GM19372 (cell line): ENCODE measurements around the gene FOSL2.

Experiments
- ATAC-seq: cut with Tn5 transposase; IDR thresholded peaks from one replicate; pipeline ENCODE4 v1.9.1; 2021; ENCODE audit warnings: mild to moderate bottlenecking, low read depth, moderate library complexity; ENCODE audit not compliant: unreplicated experiment

The FOSL2 gene

DNA sequence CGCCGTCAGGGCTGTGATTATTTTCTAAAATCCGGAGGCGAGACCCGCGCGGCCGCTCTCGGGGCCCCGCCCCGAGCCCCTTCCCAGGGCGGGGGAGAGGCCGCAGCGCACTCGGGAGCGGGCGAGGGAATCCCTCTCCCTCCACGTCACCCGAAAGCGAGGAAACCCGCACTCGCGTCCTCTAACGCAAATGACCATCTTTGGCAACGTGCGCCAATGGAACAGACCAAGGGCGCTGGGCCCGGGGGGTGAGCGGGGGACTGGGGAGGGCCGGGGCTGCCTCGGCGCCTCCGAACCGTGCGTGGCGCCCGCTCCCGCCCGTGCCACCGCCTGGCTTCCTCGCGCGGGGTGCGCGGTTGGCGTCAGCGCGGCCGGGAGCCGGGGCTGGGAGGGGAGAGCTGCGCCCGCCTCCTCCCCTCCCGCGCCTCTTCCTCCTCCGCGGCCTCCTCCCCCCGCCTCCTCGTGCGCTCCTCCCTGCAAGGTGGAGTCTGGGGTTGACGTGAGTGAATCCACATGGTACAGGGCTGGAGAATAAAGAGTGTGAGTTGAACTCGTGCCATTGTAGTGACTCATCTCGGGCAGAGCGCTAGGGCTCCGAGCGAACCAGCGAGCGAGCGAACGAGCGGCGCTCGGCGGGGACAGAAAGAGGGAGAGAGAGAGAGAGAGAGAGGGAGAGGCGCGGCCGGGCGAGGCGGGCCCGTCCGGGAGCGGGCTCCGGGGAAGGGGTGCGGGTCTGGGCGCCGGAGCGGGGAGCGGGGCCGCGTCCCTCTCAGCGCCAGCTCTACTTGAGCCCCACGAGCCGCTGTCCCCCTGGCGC, at the start of gene FOSL2:
Gene FOSL2, plus strand, starts transcription at position 562 of the 817 bp plus-strand sequence. CDS start 863 bp downstream, outside the sequence.
- peak; percentile 72 for ATAC-seq

DNA sequence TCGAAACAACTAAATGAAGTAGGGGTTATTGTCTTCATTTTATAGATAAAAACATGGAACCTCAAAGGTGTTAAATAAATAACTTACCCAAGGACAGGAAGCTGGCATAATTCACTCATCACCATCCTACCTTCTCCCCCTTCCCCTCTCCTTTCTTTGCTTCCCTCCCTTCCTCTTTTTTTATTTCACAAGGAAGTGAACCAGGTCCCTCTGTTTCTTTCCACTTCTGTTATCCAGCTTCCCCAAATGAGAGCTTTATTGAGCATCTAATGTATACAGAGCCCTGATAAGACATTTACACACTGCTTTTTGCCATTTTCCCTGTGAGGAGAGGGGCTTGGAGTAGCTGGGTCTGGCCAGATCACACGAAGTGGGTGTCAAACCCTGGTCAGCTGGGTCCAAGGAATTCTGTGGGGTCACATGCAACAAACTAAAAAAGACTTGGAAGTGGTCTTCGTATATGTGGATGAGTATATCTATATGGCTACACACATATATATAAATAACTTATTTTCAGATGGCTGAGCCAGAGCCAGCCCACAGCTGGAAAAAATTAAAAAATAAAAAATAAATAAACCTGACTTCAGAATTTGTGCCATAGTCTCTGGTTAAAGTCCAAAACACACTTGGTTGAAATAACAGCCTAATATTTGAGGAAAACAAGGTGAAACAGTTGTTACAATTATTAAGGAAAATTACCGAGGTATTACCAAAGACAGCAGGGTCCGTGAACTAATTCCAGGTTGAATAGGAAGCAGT, 49.3 kb upstream of the FOSL2 start:
- no peak for ATAC-seq

GRCh38 chr2:28343971-28344715, 48.5 kb upstream of the FOSL2 start:
- ATAC-seq = no peak

GRCh38 chr2:28344756-28345373, 47.8 kb upstream of the FOSL2 start:
- ATAC-seq = no peak

DNA sequence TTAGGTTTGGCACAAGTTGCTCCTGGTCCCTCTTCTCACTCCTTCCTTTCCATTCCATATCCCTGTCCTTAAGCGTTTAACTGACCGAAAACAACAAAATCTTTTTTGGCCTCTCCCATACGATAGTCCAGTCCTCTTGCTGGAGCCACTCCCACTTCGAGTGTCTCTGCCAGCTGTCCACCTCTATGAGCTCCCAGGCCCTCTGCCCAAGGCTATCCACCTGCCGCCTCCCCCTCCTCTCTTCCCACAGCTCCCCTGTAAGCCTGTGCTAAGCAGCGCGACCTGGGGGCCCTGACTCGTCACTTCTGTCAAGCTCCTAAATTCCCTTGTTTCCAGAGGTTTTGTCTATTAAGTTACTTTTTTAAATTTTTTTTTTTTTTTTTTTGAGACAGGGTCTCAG, 47.0 kb upstream of the FOSL2 start:
- ATAC-seq = no peak

DNA sequence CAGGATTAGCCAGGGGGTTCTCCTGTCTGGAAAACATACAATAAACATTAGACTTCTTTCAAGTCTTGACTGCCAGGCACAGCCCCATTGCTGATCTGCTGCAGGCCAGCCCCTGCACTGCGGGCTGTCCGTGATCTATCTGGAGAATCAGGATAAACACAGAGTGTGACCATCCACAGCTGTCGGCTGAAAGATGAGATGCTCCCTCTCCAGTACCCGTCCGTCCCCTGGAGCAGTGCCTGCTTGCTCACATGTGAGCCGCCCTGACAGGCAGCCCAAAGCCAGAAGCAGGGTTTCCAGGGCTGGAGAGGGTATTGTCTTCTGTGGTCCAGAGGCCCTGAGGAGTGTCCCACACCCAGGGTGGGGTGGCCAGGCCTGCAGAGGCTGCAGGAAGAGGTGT, 46.1 kb upstream of the FOSL2 start:
- ATAC-seq = no peak

DNA sequence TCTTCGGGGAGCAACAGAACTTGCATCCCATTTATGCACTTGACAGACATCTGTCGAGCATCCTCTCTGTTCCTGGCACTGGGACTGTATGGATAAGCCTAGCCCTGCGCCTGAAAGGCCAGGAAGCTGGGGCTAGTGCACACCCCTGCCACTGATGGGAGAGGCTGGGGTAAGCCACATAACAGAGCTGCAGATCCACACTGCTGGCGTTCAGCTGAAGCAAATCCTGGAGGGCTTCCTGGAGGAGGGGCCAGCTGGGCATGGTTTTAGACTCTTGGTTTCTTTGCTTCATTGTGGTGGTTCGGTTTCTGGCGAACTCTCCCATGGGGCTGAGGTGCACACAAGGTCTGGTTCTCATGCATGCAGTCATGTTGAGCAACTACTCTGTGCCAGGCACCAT, 45.5 kb upstream of the FOSL2 start:
- no peak for ATAC-seq

- ATAC-seq = no peak
These were observed 45.1 kb upstream of the FOSL2 start for GRCh38 chr2:28347596-28347995.

- ATAC-seq = no peak
These were observed 44.5 kb upstream of the FOSL2 start for GRCh38 chr2:28348149-28348567.

DNA sequence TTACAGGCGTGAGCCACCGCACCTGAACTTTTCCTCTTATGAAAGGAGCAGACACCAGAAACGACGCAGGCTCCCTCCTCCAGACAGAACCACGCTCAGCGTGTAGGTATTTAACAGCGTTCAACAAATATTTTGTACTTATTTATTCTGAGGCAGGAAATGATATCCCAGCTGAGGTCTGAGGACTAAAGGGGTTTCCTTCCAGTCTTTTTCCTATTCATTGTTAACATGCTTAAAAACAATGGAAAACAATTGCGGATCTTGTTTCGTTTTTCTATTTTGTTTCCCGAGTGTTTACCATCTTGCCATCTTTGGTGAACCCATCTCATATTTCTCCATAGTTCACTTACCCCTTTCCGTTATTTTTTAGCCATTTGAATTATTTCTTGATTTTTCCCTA, 43.7 kb upstream of the FOSL2 start:
- no peak for ATAC-seq

DNA sequence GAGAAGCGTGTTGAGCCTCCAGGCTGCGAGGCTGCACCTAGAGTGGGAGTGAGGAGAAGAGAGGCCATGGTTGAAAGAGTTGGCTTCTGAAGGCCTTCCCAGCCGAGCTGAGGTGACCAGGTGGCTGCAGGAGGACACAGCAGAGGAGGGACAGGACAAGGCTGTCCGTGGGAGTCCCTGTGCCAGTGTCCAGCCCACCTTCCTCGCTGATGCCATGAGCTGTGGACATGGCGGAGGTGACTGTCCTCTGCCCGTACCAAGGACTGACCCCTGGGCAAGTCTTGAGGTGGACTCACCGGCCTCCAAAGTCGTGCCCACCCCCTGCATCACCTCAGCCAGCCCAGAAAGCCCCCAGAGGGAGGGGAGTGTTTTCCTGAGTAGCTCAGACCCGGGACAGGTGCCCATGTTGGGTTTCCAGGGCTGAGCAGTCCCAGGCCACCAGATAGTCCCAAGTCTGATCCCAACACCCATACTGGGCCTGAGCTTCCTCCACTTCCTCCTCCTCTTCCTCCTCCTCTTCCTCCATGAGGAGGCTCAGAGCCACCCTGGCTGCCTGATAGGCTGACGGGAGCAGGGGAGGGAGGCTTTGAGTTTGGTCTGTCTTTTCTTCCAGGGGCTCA, 43.0 kb upstream of the FOSL2 start:
- ATAC-seq = no peak

DNA sequence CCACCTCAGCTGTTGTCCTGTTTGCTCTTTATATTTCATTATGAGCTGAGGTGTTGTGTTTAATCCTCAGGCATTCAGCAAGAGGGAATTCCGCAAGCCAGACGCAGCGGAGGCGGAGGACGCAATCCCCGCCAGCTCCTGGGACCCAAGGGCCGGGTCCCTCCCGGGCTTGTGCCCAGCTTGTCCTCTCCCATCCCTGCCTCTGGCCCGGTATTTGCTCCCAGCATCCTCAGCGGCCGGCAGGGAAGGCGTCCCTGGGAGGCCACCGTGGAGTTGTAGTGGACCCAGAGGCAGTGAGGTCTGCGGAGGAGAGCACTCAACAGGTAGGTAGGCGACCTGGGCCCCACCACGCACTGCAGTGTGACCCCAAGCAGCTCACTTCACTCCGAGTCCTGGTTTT, 42.5 kb upstream of the FOSL2 start:
- ATAC-seq = no peak

GRCh38 chr2:28350791-28351285, 41.8 kb upstream of the FOSL2 start:
- no peak for ATAC-seq

DNA sequence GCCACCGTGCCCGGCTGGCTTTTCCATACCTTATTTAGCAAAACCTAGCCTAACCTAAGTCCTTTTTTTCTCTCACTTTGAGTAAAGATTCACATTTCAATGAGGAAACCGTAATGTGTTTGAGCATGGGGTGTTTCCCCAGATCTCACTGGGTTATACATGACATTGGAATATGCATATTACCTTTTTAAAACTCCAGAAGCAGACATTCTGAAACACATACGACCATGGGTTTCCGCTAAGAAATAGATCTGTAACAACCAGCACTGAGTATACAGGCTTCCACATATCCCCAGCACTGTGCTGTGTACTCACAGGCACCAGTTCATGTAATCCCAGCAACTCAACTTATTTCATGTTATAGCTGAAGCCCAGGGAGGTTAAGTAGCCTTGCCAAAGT, 41.0 kb upstream of the FOSL2 start:
- no peak for ATAC-seq

DNA sequence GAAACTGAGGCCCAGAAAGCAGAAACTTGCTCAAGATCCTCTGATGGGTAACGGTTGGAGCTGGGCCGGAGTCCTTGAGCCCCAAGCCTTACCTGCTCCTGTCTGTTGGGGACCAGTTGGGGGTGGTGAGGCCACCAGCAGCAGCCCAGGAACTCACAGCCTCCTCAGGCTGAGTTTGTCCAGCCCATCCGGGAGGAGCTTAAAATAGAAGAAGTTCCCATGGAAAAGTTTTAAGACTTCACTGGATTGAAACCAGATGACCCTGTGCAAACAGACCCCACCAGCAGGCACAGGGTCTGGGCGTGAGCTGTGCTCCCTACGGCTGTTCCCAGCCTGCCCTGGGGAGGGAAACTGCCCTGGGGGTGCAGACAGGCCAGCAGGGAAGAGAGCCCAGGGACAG, 40.6 kb upstream of the FOSL2 start:
- no peak for ATAC-seq

DNA sequence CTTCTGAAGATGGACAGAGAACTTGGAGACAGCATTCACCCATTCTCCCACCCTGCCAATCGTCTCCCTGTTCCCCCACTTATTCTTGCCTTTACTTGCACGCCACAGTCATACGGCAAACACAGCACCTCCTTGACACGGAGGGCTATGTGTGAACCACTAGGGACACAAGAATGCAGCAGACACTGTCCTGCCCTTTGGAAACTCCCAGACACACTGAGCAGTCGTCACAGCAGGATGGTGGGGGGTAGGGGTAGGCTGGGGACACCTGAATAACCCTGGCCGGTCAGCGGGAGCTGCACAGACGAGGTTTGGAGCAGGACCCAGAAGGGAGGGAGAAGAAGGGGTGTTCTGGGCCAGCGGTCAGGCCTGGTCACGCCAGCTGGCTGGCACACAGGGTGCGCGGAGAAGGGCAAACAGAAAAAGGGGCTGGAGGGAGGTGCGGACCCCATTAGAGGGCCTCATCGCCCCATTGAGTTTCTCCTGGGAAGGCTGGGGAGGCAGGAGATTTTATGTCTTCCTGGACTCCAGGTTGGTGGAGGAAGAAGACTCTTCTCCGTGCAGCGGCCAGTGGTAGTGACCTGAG, 40.0 kb upstream of the FOSL2 start:
- ATAC-seq = no peak

DNA sequence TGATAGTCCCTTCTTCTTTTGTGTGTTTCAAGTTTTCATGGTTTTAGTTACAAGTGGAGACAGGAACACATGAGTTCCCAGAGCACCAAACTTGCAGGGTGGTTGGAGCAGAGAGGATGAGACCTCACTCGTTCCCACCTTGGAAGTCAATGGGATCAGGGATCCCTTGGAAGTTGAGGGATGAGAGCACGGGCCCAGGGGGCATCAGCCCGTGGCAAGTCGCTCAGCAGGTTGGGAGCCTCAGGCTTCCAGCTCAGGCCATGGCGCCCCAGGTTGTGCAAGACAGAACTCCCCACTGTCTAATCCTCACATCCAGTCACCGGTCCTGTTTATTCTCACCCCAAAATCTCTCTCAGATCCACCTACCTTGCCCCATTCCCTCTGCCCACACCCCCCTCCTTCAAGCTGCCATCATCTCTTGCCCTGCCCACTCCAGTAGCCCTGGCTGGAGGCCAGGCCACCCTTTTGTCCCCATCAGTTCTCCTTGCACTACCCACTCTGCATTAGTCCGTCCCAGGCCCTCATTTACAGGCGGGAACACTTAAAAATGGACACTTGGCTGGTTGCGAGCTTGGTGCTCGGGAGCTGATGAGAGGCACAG, 37.6 kb upstream of the FOSL2 start:
- ATAC-seq = no peak

DNA sequence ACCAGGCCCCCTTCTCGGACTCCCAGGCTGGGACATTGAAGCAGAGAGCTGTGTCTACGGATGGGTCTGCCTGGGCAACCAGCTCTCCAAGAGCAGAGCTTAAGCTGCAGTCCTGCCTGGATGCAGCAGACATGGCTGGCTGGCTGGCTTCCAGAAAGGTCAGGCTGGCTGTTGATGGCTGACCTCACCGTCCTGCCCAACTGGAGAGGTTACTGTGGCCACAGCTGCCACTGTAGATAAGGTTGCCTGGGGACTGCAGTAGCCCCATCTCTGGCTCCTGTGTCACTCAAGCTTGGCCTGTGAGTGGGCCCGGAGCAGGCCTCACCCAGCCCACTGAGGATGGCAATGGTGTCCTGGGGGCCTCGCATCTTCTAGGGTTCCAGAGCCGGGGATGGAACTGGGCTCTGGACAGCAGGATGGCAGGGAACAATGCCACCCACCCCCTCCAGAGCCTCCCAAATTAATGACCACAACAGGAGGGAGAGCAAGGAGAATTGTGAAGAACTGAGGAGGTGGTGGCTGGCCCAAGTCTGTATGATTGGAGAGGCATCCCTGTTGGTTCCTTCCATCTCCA, 37.0 kb upstream of the FOSL2 start:
- ATAC-seq = no peak
